Measurements from ENCODE around the gene RANBP2. TPM values are rescaled to one million over a fixed set of nuclear protein-coding genes. Genes with fewer than 3 reads are reported as not detected.

Gene RANBP2
- total and polyA plus RNA-seq, 9 of the 15 experiments (the other 6 are each of a cell fraction or from before 2014, with no cell fraction given), result 11.7 to 97.4 (median 48.1) TPM

DNA sequence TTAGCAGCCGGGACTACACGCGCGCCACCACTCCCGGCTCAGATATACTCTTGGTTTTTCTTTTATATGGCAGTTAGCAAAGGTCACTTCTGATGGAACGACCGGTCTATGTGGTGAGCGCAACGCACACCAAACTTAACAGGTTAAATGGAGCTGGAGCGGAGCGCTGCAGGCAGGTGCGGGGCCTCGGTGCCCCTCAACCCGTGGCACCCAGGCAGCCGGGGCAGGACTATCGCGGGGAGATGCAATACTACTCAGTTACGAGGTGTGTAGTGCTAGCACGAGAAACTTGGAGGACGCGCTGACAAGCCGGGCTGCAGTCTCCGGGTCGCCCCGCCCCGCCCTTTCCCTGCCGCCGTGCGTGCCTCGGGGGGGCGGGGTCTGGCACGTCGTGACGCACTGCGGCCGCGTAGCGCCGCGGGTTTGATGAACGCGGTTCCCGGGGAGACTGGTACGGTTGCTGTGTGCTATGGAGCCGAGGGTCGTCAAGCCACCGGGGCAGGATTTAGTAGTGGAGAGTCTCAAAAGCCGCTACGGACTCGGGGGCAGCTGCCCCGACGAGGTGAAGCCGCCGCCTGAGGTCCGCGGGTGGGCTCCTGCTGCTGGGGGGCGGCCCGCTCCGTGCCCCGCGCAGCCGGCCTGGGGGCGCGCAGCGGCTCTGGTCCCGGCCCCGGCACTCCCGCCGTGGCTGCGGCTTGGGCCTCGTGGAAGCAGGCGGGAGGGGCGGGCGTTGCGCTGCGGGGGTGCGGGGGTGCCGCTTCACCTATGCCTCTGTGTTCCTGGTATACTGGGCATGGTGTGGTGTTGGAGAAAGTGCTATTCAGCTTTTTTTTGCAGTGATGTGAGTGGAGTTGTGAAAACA lies 67.3 kb downstream of the RANBP2 start, which contains the start of gene CCDC138 (continued):
- TF ChIP-seq, protein P1, sequence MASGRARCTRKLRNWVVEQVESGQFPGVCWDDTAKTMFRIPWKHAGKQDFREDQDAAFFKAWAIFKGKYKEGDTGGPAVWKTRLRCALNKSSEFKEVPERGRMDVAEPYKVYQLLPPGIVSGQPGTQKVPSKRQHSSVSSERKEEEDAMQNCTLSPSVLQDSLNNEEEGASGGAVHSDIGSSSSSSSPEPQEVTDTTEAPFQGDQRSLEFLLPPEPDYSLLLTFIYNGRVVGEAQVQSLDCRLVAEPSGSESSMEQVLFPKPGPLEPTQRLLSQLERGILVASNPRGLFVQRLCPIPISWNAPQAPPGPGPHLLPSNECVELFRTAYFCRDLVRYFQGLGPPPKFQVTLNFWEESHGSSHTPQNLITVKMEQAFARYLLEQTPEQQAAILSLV (tag; IDR thresholded peaks at IDR 0.05), result no peak
- TF ChIP-seq, protein P2, sequence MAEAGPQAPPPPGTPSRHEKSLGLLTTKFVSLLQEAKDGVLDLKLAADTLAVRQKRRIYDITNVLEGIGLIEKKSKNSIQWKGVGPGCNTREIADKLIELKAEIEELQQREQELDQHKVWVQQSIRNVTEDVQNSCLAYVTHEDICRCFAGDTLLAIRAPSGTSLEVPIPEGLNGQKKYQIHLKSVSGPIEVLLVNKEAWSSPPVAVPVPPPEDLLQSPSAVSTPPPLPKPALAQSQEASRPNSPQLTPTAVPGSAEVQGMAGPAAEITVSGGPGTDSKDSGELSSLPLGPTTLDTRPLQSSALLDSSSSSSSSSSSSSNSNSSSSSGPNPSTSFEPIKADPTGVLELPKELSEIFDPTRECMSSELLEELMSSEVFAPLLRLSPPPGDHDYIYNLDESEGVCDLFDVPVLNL (CRISPR knock-in tag; IDR thresholded peaks at IDR 0.05; ENCODE audit: low read depth), result no peak
- TF ChIP-seq PCBP2 (IDR thresholded peaks at IDR 0.05; ENCODE audit: low read depth, low read length, poor library complexity, severe bottlenecking) (no peak), EP400 (IDR thresholded peaks at IDR 0.05) (peak; percentile 36; the same call in 1 of the 2 replicates), ZNF778 (CRISPR knock-in tag; IDR thresholded peaks at IDR 0.05) (no peak), EHMT2 (IDR thresholded peaks at IDR 0.05) (no peak), ELF1 (tag; IDR thresholded peaks at IDR 0.05) (no peak), MCM7 (IDR thresholded peaks at IDR 0.05) (no peak), SMARCB1 (IDR thresholded peaks at IDR 0.05; ENCODE audit: insufficient read length, low read depth) (no peak), POLR3A (IDR thresholded peaks at IDR 0.05; ENCODE audit: borderline replicate concordance, extremely low read depth, insufficient read depth, insufficient read length) (no peak), ERF (CRISPR knock-in tag; IDR thresholded peaks at IDR 0.05) (0 out of 2 replicates have a peak, but pooled peaks have one; percentile 62), MAFG (tag; conservative IDR thresholded peaks at IDR 0.05) (peak; percentile 35; the same call in 1 of the 2 replicates), MYC (IDR thresholded peaks at IDR 0.05; ENCODE audit: low read depth, low read length) (peak; percentile 63; the same call in 1 of the 2 replicates), MYC (CRISPR knock-in tag; IDR thresholded peaks at IDR 0.05; ENCODE audit: borderline replicate concordance, low read depth) (no peak), ZNF589 (CRISPR knock-in tag; IDR thresholded peaks at IDR 0.05; ENCODE audit: low read depth) (no peak)
- TF ChIP-seq, protein P3, sequence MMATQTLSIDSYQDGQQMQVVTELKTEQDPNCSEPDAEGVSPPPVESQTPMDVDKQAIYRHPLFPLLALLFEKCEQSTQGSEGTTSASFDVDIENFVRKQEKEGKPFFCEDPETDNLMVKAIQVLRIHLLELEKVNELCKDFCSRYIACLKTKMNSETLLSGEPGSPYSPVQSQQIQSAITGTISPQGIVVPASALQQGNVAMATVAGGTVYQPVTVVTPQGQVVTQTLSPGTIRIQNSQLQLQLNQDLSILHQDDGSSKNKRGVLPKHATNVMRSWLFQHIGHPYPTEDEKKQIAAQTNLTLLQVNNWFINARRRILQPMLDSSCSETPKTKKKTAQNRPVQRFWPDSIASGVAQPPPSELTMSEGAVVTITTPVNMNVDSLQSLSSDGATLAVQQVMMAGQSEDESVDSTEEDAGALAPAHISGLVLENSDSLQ (IDR thresholded peaks at IDR 0.05), result peak; percentile 69
- TF ChIP-seq, protein P4, sequence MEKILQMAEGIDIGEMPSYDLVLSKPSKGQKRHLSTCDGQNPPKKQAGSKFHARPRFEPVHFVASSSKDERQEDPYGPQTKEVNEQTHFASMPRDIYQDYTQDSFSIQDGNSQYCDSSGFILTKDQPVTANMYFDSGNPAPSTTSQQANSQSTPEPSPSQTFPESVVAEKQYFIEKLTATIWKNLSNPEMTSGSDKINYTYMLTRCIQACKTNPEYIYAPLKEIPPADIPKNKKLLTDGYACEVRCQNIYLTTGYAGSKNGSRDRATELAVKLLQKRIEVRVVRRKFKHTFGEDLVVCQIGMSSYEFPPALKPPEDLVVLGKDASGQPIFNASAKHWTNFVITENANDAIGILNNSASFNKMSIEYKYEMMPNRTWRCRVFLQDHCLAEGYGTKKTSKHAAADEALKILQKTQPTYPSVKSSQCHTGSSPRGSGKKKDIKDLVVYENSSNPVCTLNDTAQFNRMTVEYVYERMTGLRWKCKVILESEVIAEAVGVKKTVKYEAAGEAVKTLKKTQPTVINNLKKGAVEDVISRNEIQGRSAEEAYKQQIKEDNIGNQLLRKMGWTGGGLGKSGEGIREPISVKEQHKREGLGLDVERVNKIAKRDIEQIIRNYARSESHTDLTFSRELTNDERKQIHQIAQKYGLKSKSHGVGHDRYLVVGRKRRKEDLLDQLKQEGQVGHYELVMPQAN (IDR thresholded peaks at IDR 0.05; ENCODE audit: borderline replicate concordance), result peak; percentile 85; the same call in 1 of the 2 replicates
- TF ChIP-seq, protein P5, sequence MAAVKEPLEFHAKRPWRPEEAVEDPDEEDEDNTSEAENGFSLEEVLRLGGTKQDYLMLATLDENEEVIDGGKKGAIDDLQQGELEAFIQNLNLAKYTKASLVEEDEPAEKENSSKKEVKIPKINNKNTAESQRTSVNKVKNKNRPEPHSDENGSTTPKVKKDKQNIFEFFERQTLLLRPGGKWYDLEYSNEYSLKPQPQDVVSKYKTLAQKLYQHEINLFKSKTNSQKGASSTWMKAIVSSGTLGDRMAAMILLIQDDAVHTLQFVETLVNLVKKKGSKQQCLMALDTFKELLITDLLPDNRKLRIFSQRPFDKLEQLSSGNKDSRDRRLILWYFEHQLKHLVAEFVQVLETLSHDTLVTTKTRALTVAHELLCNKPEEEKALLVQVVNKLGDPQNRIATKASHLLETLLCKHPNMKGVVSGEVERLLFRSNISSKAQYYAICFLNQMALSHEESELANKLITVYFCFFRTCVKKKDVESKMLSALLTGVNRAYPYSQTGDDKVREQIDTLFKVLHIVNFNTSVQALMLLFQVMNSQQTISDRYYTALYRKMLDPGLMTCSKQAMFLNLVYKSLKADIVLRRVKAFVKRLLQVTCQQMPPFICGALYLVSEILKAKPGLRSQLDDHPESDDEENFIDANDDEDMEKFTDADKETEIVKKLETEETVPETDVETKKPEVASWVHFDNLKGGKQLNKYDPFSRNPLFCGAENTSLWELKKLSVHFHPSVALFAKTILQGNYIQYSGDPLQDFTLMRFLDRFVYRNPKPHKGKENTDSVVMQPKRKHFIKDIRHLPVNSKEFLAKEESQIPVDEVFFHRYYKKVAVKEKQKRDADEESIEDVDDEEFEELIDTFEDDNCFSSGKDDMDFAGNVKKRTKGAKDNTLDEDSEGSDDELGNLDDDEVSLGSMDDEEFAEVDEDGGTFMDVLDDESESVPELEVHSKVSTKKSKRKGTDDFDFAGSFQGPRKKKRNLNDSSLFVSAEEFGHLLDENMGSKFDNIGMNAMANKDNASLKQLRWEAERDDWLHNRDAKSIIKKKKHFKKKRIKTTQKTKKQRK (IDR thresholded peaks at IDR 0.05; ENCODE audit: borderline replicate concordance, low read depth, low read length), result no peak
